ENCODE data around the gene ADARB2.

The ADARB2 gene

GRCh38 chr10:1293157-1293556 is 444.2 kb downstream of the ADARB2 start:
- no peak for DNase-seq

DNA sequence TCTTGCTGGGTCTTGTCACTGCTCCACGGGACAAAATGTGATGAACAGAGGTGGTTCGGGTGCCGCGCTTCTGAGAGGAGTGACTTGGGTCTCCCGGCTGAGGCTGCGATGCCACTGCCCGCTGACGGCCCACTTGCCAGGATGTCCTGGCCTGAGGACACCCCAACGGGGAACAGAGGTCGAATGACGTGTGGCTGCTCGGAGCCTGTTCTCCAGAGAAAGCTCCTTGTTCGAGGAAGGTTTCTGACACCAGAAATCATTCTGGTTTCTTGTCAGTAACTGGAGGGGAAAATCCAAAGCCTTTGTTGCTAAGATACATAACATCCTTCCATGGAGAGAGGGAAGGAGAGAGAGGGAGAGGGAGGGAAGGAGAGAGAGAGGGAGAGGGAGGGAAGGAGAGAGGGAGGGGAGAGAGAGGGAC is 444.7 kb downstream of the ADARB2 start:
- no peak for DNase-seq

- DNase-seq, result no peak
These were observed 445.9 kb downstream of the ADARB2 start for GRCh38 chr10:1291178-1292090.

GRCh38 chr10:1290071-1290471 is 447.3 kb downstream of the ADARB2 start:
- DNase-seq, result peak; percentile 68

- DNase-seq, result peak; percentile 47
These were observed 447.7 kb downstream of the ADARB2 start for GRCh38 chr10:1289591-1289990.

- DNase-seq, result peak; percentile 31
These were observed 449.3 kb downstream of the ADARB2 start for GRCh38 chr10:1287971-1288401.

GRCh38 chr10:1287487-1287886 is 449.8 kb downstream of the ADARB2 start:
- DNase-seq, result no peak

- no peak for DNase-seq
These were observed 453.2 kb downstream of the ADARB2 start for GRCh38 chr10:1284076-1284475.

DNA sequence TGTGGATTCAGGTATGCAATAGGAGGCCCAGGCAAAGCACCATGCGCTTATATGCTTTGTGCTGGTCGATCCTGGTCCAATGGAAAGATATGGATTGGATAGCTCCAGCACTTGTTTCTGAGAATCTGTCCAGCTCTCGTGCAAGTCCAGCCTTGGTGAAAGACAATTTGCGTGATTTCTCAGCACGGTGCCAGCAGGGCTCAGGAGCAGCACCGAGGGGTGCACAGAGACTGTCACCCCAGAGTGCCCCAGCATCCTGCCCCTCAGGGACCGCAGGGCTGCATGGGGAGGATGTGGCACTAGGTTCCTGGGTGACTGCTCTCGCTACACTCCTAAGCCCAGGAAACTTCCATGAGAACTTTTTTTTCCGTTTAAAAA is 455.9 kb downstream of the ADARB2 start:
- no peak for DNase-seq

- no peak for DNase-seq
These were observed 456.6 kb downstream of the ADARB2 start for GRCh38 chr10:1280466-1281404.

GRCh38 chr10:1278306-1278705 is 459.0 kb downstream of the ADARB2 start:
- DNase-seq, result no peak

DNA sequence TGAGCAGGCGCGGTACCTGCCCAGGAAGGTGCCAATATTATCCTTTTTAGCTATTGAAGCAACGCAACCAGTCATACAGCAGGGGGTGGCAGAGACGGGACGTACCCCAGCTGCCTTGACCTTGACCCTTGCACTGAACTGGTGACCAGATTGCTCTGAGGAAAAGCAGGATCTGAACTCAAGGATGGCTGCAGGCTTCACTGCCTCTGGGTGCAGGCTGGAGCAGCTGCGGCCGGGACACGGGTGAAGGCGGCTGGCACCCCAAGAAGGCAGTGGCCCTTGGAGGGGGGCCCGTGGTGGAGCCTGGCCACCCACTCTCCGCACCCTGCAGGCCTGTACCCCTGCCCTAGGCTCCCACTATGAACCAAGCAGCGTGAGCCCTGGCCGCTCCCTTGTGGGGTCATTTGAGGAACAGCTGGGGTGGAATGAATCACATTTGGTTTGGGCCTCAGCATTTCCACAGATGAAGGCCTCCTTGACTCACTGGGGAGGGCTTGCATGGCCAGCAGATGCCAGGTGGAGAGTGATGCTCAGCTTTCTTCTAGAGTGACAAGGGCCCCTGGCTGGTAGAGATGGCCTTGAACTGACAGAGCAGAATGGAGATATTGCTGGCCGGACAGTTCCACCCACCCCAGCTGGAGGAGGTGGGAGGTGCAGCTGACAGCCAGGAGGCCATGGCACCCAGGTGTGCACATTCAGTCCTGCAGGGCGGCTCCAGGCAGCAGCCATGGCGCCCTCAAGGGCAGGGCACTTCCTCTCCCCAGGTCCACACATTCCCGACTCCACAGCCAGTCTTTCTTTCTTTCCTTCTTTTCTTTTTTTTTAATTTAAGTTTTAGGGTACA is 462.4 kb downstream of the ADARB2 start:
- DNase-seq, result no peak

GRCh38 chr10:1274111-1274661 is 463.1 kb downstream of the ADARB2 start:
- no peak for DNase-seq

GRCh38 chr10:1273372-1274105 is 463.8 kb downstream of the ADARB2 start:
- no peak for DNase-seq

DNA sequence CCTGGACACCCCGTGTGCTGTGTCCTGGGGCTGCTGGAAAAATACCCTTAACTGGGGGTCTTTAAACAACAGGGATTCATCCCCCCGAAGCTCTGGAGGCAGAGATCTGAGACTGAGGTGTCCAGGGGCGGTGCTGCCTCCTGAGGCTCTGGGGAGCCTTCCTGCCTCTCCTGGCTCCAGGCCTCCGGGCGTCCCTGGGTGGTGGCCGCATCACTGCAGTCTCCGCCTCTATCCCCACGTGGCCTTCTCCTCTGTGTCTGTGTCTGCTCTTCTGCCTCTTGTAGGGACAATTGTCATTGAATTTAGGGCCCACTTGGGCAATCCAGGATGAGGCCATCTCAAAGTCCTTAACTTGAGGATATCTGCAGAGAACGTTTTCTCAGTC is 464.6 kb downstream of the ADARB2 start:
- no peak for DNase-seq

GRCh38 chr10:1272079-1272776 is 465.1 kb downstream of the ADARB2 start:
- DNase-seq, result no peak

DNA sequence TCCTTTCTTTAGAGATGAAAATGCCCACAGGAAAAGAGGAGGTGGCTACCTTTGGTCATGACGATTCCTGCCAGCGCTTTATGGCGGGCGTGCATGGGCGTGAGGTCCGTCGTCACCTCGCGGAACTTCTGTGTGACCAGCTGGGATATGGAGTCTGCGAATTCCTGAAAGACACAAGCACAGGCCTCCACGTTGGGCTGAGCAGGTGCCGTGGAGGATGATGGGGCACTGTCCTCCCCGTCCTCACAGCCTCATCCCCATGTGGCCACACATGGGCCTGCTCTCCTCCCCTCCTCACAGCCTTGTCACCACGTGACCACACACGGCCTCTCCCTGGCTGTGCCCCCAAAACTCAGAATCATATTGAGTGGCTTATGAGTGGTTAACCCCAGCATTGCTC is 466.4 kb downstream of the ADARB2 start:
- DNase-seq, result no peak

DNA sequence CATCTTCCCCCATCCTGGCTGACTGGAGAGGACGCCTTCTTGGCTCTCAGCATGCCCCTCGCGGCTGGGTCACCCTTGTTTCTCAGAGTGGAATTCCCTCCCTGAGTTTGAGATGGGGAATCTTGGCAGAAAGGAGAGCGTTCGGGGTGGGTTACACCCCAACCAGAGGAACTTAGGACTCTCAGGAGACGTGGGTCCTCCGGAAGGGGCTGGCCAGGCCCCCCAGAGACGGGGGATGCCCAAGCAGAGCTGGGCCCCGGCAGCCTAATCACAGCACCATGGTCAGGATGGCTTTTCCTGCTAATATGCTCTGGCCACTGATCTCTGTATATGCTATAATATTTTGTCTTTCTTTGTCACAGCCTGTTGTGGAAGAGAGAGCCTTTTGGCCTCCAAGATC is 466.8 kb downstream of the ADARB2 start:
- no peak for DNase-seq

DNA sequence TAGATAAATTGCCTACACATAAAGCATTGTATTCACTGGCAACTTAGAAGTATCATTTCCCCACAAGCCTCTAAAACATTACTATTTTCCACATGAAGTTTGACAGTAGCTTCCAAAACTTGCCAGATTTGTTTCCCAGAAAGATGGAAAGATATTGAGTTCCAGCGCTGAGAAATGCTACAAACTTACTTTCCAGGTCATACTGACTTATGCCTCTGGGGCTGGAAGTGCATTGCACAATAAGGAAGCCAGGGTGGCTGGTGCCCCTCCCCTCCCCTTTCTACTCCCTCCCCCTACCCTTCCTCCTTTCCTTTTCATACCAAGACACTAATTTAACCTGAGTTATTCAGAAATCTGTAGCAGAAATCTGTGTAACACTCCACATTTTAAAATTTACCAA is 468.5 kb downstream of the ADARB2 start:
- DNase-seq, result no peak

DNA sequence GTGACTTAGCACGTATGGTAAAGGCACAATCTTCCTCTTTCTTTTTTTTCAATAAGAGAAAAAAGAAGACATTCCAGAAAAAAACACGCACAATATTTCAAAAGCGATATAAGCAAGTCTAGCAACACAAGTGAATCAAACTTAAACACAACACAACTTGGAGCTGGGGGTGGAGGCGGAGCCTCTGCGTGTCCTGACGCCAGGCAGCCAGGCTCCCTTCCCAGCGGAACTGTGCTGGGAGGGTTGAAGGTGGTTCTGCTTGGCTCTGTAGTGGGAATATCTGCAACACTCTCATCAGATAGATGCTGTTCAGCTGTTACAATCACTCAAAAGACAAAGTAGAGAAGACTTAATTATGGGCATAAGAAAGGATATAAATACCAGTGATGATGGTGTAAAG is 469.8 kb downstream of the ADARB2 start:
- DNase-seq, result no peak

GRCh38 chr10:1267148-1267547 is 470.2 kb downstream of the ADARB2 start:
- DNase-seq, result no peak

Data from DMS53 (cell line).